ENCODE data around the gene NAT14.

The NAT14 gene

GRCh38 chr19:55504981-55505380 lies 20.0 kb downstream of the NAT14 start:
- Histone ChIP-seq H3K4me3 (ENCODE audit: low read depth, low read length) (no peak overlapping the region), H3K36me3 (peaks cover 5% of the 10 kb centered on the region), H3K27me3 (ENCODE audit: insufficient read depth, low read depth, severe bottlenecking) (no peaks in the 10 kb centered on the region), H3K9me3 (ENCODE audit: severe bottlenecking) (peaks cover 22% of the 10 kb centered on the region), H3K27ac (no peak overlapping the region)
- no peak for DNase-seq
- no peak for TF ChIP-seq CTCF (IDR thresholded peaks at IDR 0.05; ENCODE audit: low read depth, low read length)

GRCh38 chr19:55508120-55508519 lies 23.1 kb downstream of the NAT14 start:
- TF ChIP-seq CTCF (IDR thresholded peaks at IDR 0.05; ENCODE audit: low read depth, low read length), result no peak
- DNase-seq, result no peak
- H3K9me3 ChIP-seq (ENCODE audit: severe bottlenecking), result peaks cover 5% of the 10 kb centered on the region

GRCh38 chr19:55516878-55517620 lies 32.1 kb downstream of the NAT14 start:
- Histone ChIP-seq H3K27me3 (ENCODE audit: insufficient read depth, low read depth, severe bottlenecking) (no peaks in the 10 kb centered on the region), H3K4me3 (ENCODE audit: low read depth, low read length) (no peak overlapping the region), H3K27ac (peak overlapping the region; percentile 55), H3K36me3 (no peaks in the 10 kb centered on the region), H3K9me3 (ENCODE audit: severe bottlenecking) (no peaks in the 10 kb centered on the region)
- peak; percentile 83 for TF ChIP-seq CTCF (IDR thresholded peaks at IDR 0.05; ENCODE audit: low read depth, low read length)
- peak; percentile 91 for DNase-seq

More at GRCh38 chr19:55508120-55508519, 23.1 kb downstream of the NAT14 start:
- no peaks in the 10 kb centered on the region for H3K27me3 ChIP-seq (ENCODE audit: insufficient read depth, low read depth, severe bottlenecking)
- peaks cover 5% of the 10 kb centered on the region for H3K36me3 ChIP-seq
- no peak overlapping the region for H3K27ac ChIP-seq
- no peak overlapping the region for H3K4me3 ChIP-seq (ENCODE audit: low read depth, low read length)

- no peaks in the 10 kb centered on the region for H3K36me3 ChIP-seq
Observed at GRCh38 chr19:55519451-55520311, 34.7 kb downstream of the NAT14 start.

GRCh38 chr19:55520691-55521292 lies 35.8 kb downstream of the NAT14 start:
- Histone ChIP-seq H3K36me3 (no peaks in the 10 kb centered on the region), H3K27me3 (ENCODE audit: insufficient read depth, low read depth, severe bottlenecking) (no peaks in the 10 kb centered on the region), H3K9me3 (ENCODE audit: severe bottlenecking) (no peaks in the 10 kb centered on the region), H3K4me3 (ENCODE audit: low read depth, low read length) (no peak overlapping the region), H3K27ac (no peak overlapping the region)
- TF ChIP-seq CTCF (IDR thresholded peaks at IDR 0.05; ENCODE audit: low read depth, low read length), result no peak
- DNase-seq, result no peak

More at GRCh38 chr19:55519451-55520311, 34.7 kb downstream of the NAT14 start:
- no peak for TF ChIP-seq CTCF (IDR thresholded peaks at IDR 0.05; ENCODE audit: low read depth, low read length)
- H3K27ac ChIP-seq, result no peak overlapping the region
- no peaks in the 10 kb centered on the region for H3K9me3 ChIP-seq (ENCODE audit: severe bottlenecking)
- DNase-seq, result no peak
- H3K4me3 ChIP-seq (ENCODE audit: low read depth, low read length), result no peak overlapping the region
- no peaks in the 10 kb centered on the region for H3K27me3 ChIP-seq (ENCODE audit: insufficient read depth, low read depth, severe bottlenecking)

Data from WERI-Rb-1 (cell line).